Ascending aorta (tissue), 2 donors: Measurements from ENCODE around the gene AP2M1. TPM values are rescaled to one million over a fixed set of nuclear protein-coding genes. Genes with fewer than 3 reads are reported as not detected.

Source experiments
- DNase-seq, 2 donors: peaks; one replicate each; pipeline ENCODE4 v3.0.0-alpha.2; 2019; ENCODE audit warnings: low spot score in 2 of 2
- H3K27ac ChIP-seq, 2 donors: fragments of 200-600 bp; sonication (generic); one replicate each; pipeline ENCODE4 v1.5.1; 2016 to 2017; ENCODE audit warnings: mild to moderate bottlenecking in 1 of 2
- H3K27me3 ChIP-seq: fragments of 200-600 bp; sonication (generic); one replicate; pipeline ENCODE4 v1.5.1; 2017
- H3K36me3 ChIP-seq, 2 donors: fragments of 200-600 bp; sonication (generic); one replicate each; pipeline ENCODE4 v1.5.1; 2016
- H3K4me1 ChIP-seq, 2 donors: fragments of 200-600 bp; sonication (generic); one replicate each; pipeline ENCODE4 v1.5.1; 2016 to 2017; ENCODE audit warnings: mild to moderate bottlenecking in 1 of 2
- H3K4me3 ChIP-seq, 2 donors: fragments of 200-600 bp; sonication (generic); one replicate each; pipeline ENCODE4 v1.5.1; 2016 to 2017; ENCODE audit warnings: mild to moderate bottlenecking in 1 of 2
- H3K9me3 ChIP-seq, 2 donors: fragments of 200-600 bp; sonication (generic); one replicate each; pipeline ENCODE4 v1.5.1; 2016
- intact Hi-C: fragments of 100-400 bp; cut with DNase I; formaldehyde crosslinking; loops from one replicate; pipeline ENCODE4 v1.15.1; 2023
- total RNA-seq: library from RNA; depleted of rRNA; stranded (reverse); fragments of >200 nt; gene quantifications from one replicate; pipeline ENCODE4 v1.1.0, GENCODE V29; 2016
- TF ChIP-seq, protein P1 (sequence below), 3 experiments: fragments of 200-600 bp in 2 of 3; fragments of 450-650 bp in 1 of 3; sonication (generic) in 2 of 3; IDR thresholded peaks; one replicate each; pipeline ENCODE4 v1.5.1; 2016 to 2019; ENCODE audit warnings: antibody characterized with exemption in 3 of 3, mild to moderate bottlenecking in 1 of 3, moderate library complexity in 1 of 3

Gene AP2M1
- total RNA-seq, 1 donor from 2014 or later = 101 TPM

DNA sequence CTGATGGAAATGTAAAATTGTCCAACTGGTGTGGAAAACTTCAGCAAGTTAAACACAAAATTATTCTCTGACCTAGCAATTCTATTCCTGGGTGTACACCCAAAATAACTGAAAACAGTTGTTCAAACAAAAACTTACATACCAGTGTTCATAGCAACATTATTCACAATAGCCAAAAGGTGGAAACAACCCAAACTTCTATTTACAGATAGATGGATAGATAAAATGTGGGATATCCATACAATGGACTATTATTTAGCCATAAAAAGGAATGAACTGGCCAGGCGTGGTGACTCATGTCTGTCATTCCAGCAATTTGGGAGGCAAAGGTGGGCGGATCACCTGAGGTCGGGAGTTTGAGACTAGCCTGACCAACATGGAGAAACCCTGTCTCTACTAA is 47.9 kb downstream of the AP2M1 start:
- Histone ChIP-seq H3K9me3 (no peaks in the 10 kb centered on the region), H3K4me1 (no peaks in the 10 kb centered on the region), H3K36me3 (no peaks in the 10 kb centered on the region), H3K27me3 (no peaks in the 10 kb centered on the region), H3K4me3 (no peak overlapping the region), H3K27ac (no peak overlapping the region)
- DNase-seq = no peak
- TF ChIP-seq, protein P1, sequence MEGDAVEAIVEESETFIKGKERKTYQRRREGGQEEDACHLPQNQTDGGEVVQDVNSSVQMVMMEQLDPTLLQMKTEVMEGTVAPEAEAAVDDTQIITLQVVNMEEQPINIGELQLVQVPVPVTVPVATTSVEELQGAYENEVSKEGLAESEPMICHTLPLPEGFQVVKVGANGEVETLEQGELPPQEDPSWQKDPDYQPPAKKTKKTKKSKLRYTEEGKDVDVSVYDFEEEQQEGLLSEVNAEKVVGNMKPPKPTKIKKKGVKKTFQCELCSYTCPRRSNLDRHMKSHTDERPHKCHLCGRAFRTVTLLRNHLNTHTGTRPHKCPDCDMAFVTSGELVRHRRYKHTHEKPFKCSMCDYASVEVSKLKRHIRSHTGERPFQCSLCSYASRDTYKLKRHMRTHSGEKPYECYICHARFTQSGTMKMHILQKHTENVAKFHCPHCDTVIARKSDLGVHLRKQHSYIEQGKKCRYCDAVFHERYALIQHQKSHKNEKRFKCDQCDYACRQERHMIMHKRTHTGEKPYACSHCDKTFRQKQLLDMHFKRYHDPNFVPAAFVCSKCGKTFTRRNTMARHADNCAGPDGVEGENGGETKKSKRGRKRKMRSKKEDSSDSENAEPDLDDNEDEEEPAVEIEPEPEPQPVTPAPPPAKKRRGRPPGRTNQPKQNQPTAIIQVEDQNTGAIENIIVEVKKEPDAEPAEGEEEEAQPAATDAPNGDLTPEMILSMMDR (IDR thresholded peaks at IDR 0.05) = no peak
- intact Hi-C loops = no loop called here

DNA sequence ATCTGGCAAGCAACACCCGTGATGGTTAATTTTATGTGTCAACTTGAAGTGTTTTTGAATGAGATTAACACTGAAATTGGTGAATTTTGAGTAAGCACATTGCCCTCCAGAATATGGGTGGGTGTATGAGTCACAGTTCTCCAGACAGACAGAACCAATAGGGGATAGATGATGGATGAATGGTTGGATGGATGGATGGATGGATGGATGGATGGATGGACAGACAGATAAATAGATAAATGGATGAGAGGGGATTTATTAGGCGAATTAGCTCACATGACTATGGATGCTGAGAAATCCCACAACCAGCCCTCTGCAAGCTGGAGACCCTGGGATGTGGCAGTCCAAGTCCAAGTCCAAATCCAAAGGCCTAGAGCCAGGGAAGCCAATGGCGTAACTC is 49.3 kb downstream of the AP2M1 start:
- Histone ChIP-seq H3K4me1 (no peaks in the 10 kb centered on the region), H3K27me3 (no peaks in the 10 kb centered on the region), H3K36me3 (no peaks in the 10 kb centered on the region), H3K9me3 (no peaks in the 10 kb centered on the region), H3K27ac (no peak overlapping the region), H3K4me3 (no peak overlapping the region)
- intact Hi-C loops = no loop called here
- TF ChIP-seq, protein P1 (IDR thresholded peaks at IDR 0.05) = no peak
- DNase-seq = no peak

DNA sequence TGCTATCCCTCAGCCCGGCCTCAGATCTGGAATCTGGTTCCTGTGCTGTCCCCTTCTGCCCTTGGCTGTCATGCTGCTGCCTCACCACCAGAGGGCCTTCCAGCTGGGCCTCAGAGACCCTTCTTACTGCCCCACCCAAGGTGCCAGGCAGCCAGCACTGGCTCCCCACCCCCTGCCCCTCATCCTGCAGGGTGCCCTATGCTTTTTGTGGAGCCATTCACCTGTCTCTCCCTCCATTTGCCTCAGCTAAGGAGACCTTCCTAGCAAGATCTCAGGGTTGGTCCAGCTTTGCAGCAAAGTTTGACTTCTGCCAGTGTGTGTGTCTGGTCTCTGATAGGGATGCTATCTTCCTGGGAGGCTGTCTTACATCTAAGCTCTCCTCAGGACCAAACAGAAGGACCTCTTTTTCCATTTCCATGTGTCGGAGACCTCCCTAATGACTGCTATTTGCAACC is 52.9 kb downstream of the AP2M1 start:
- peaks cover 25% of the 10 kb centered on the region for H3K27me3 ChIP-seq
- TF ChIP-seq, protein P1 (IDR thresholded peaks at IDR 0.05) = peak; percentile 35 to 65 (median 55)
- no peak for DNase-seq
- peaks cover 10% of the 10 kb centered on the region in 2 donors for H3K4me1 ChIP-seq
- no peak overlapping the region for H3K4me3 ChIP-seq
- no peaks in the 10 kb centered on the region for H3K9me3 ChIP-seq
- no peaks in the 10 kb centered on the region for H3K36me3 ChIP-seq
- H3K27ac ChIP-seq = no peak overlapping the region
- intact Hi-C loops = no loop called here

DNA sequence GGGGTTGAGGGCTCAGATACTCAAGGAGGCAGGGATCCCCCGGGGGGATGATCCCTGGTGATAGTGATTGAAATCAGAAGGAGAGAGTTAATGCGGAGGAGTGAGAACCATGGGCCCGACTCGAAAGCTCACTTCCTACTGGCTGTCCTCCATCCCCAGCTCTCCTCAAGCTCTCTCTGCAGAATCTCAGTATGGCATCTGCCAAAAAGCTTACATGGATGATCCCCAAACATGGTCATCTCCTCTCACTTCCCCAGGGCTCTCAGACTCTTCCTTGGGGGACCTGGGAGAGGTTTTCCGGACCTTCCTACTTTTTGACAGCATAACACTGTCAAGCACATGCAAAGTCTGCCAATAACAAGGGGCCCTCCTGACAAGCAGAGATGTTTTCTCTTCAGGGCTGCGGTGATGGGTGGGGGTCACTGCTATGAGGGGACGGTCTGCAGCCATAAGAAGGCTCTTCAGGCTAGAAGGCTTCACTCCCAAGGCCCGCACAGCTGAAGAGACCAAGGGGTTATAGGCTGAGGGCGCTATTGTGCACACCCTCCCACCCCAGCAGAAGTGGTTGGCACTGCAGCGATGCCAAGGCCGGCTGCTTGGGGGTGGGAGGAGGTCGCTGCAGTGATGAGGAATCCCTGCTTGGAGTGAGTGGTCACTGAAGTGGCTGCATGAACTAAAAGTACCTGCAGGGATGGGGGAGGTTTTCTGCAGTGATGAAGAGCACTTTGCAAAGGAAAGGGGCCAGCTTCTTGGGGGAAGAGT is 53.9 kb downstream of the AP2M1 start:
- peaks cover 25% of the 10 kb centered on the region for H3K27me3 ChIP-seq
- no peak overlapping the region for H3K27ac ChIP-seq
- DNase-seq = no peak

DNA sequence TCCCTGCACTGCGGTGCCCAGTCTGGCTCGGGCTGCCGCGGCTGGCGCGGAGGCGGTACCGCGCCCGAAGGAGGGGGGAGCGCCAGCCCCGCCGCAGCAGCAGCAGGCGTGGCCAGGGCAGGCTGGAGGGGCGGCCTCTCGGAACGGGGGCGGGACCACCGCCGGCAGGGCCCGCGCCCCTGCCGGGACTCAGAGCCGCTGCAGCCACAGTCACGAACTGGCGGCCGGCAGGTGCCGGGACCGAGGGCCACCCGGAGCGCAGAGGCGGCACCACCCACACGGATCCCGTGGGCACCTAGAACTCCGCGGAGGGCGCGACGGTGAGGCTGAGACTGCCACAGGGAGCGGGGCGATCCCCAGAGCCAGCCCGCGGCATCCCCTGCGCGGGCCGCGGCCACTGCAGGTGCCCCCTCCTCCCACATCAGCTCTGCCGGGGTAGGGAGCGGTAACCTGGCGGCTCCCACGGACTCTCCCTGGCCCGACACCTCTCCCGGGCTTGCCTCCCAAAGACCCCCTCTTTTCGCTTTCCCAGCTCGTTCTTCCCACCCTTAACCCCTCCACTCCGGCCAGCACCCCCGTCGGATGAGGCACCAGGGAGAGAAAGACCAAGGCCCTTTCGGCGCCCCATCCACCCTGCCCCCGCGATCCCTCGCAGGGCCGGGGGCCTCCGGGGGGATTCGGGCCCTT is 54.9 kb downstream of the AP2M1 start, which contains the start of gene VWA5B2:
TSS of gene VWA5B2 (plus strand) at position 192 of the 687 bp plus-strand sequence. CDS start 944 bp downstream, outside the sequence.
- TF ChIP-seq, protein P1 (IDR thresholded peaks at IDR 0.05) = peak; percentile 14 to 46 (median 33)
- Histone ChIP-seq H3K27me3 (peaks cover 25% of the 10 kb centered on the region), H3K4me3 (peak within 1 kb of the TSS; percentile 66 to 76), H3K27ac (no peak within 1 kb of the TSS), H3K9me3 (no peaks in the 10 kb centered on the region), H3K4me1 (peaks cover 10% of the 10 kb centered on the region in 2 donors), H3K36me3 (no peaks in the 10 kb centered on the region)
- intact Hi-C loops = no loop called here
- no peak for DNase-seq

More for the DNA sequence above, 53.9 kb downstream of the AP2M1 start:
- peak overlapping the region; percentile 66 to 76 for H3K4me3 ChIP-seq
- TF ChIP-seq, protein P1 (IDR thresholded peaks at IDR 0.05) = no peak
- intact Hi-C loops = no loop called here
- no peaks in the 10 kb centered on the region for H3K36me3 ChIP-seq
- H3K9me3 ChIP-seq = no peaks in the 10 kb centered on the region
- peaks cover 10% of the 10 kb centered on the region in 2 donors for H3K4me1 ChIP-seq
